H1 (cell line): Measurements from ENCODE around the gene GPER1. TPM values are rescaled to one million over a fixed set of nuclear protein-coding genes. Genes with fewer than 3 reads are reported as not detected.
A peak's percentile ranks its signal among the peaks of the same experiment; 100 is the strongest.

ENCODE experiments used
- CTCF ChIA-PET: fragments of 300-600 bp; sonication (Branson Sonifier 250); formaldehyde crosslinking; loops from one replicate; lab custom pipeline; 2021; ENCODE audit not compliant: partially characterized antibody; lab: Charles Lee
- POLR2A ChIA-PET: fragments of 300-600 bp; sonication (Branson Sonifier 250); formaldehyde crosslinking; loops from one replicate; lab custom pipeline; 2021; ENCODE audit warnings: inconsistent platforms; ENCODE audit not compliant: partially characterized antibody; lab: Charles Lee
- DNase-seq, 2 experiments: peaks; one replicate each; pipeline versions ENCODE4 v3.0.0 to v3.0.0-alpha.2; 2010 to 2022; ENCODE audit warnings: low spot score in 2 of 2, low read depth in 1 of 2, mixed read lengths in 1 of 2
- FAIRE-seq: peaks from 2 replicates; lab custom pipeline; 2011; peaks lifted over from hg19 to GRCh38; lab: Jason Lieb, UNC
- H2AFZ ChIP-seq: 2 replicates; pipeline ENCODE4 v1.8.1; 2012; ENCODE audit warnings: low read length, inconsistent platforms
- H2AK5ac ChIP-seq: 2 replicates; pipeline ENCODE4 v1.6.1; 2013; ENCODE audit warnings: low read depth, low read length
- H2BK120ac ChIP-seq: replicated peaks from 2 replicates; pipeline ENCODE3; 2013; ENCODE audit warnings: low read depth, low read length, inconsistent platforms
- H2BK12ac ChIP-seq: 2 replicates; pipeline ENCODE4 v1.6.1; 2013; ENCODE audit warnings: low read depth, low read length
- H2BK15ac ChIP-seq: 2 replicates; pipeline ENCODE4 v1.6.1; 2013; ENCODE audit warnings: low read length
- H2BK20ac ChIP-seq: 2 replicates; pipeline ENCODE4 v1.6.1; 2013; ENCODE audit warnings: low read length
- H2BK5ac ChIP-seq: 2 replicates; pipeline ENCODE4 v1.6.1; 2013; ENCODE audit warnings: low read depth, low read length
- H3K14ac ChIP-seq: 2 replicates; pipeline ENCODE4 v1.6.1; 2013; ENCODE audit warnings: inconsistent platforms; ENCODE audit not compliant: insufficient read length
- H3K18ac ChIP-seq: 2 replicates; pipeline ENCODE4 v1.6.1; 2013; ENCODE audit warnings: low read length; ENCODE audit errors: extremely low read depth
- H3K23ac ChIP-seq: 2 replicates; pipeline ENCODE4 v1.6.1; 2013; ENCODE audit warnings: inconsistent platforms; ENCODE audit not compliant: insufficient read length
- H3K23me2 ChIP-seq: 2 replicates; pipeline ENCODE4 v1.6.1; 2013; ENCODE audit warnings: low read depth, low read length
- H3K27ac ChIP-seq: 2 replicates; pipeline ENCODE4 v1.6.1; 2011; ENCODE audit warnings: low read depth, low read length, inconsistent platforms
- H3K27me3 ChIP-seq, 4 experiments: replicated peaks in 1 of 4; 1 replicate in 1 of 4; 2 replicates in 3 of 4; pipeline versions ENCODE4 v1.6.1 to v1.8.1; 2011 to 2013; ENCODE audit warnings: low read length in 3 of 4, mild to moderate bottlenecking in 3 of 4, inconsistent platforms in 2 of 4, mixed read lengths in 2 of 4, moderate library complexity in 1 of 4; ENCODE audit not compliant: control insufficient read depth in 3 of 4, insufficient read depth in 3 of 4; ENCODE audit errors: extremely low read depth in 1 of 4
- H3K36me3 ChIP-seq, 4 experiments: 2 replicates each; pipeline versions ENCODE4 v1.6.1 to v1.8.1; 2011 to 2013; ENCODE audit warnings: mild to moderate bottlenecking in 4 of 4, low read length in 3 of 4, moderate library complexity in 2 of 4, control low read depth in 1 of 4, inconsistent platforms in 1 of 4; ENCODE audit not compliant: insufficient read depth in 4 of 4, control insufficient read depth in 2 of 4
- H3K4ac ChIP-seq: replicated peaks from 2 replicates; pipeline ENCODE3; 2013; ENCODE audit warnings: low read length, low read depth, mixed read lengths, inconsistent platforms; ENCODE audit not compliant: insufficient read length
- H3K4me1 ChIP-seq, 4 experiments: replicated peaks in 1 of 4; 1 replicate in 1 of 4; 2 replicates in 3 of 4; pipeline versions ENCODE4 v1.6.1 to v1.8.1; 2011 to 2013; ENCODE audit warnings: low read length in 3 of 4, inconsistent platforms in 2 of 4, mixed read lengths in 1 of 4; ENCODE audit not compliant: insufficient read depth in 4 of 4, control insufficient read depth in 3 of 4
- H3K4me2 ChIP-seq, 2 experiments: 2 replicates each; pipeline versions ENCODE4 v1.6.1 to v1.8.1; 2011 to 2013; ENCODE audit warnings: low read depth in 2 of 2, low read length in 2 of 2, control low read depth in 1 of 2, inconsistent platforms in 1 of 2, mild to moderate bottlenecking in 1 of 2; ENCODE audit not compliant: insufficient read depth in 1 of 2
- H3K4me3 ChIP-seq, 4 experiments: fragments of 200-600, 300-600 bp in 1 of 4; sonication (generic), shearing (Covaris generic), sonication (Bioruptor Twin) in 1 of 4; 2 replicates each; pipeline versions ENCODE4 v1.5.1 to v1.8.1; 2011 to 2016; ENCODE audit warnings: low read length in 4 of 4, low read depth in 3 of 4, control low read depth in 2 of 4, inconsistent platforms in 2 of 4, mild to moderate bottlenecking in 2 of 4, mixed read lengths in 1 of 4, moderate library complexity in 1 of 4; ENCODE audit not compliant: insufficient read depth in 2 of 4; ENCODE audit errors: extremely low read depth in 1 of 4
- H3K56ac ChIP-seq: replicated peaks from 2 replicates; pipeline ENCODE3; 2013; ENCODE audit warnings: low read depth, mild to moderate bottlenecking, mixed read lengths, low read length, inconsistent platforms; ENCODE audit not compliant: insufficient read length
- H3K79me1 ChIP-seq: 2 replicates; pipeline ENCODE4 v1.6.1; 2013; ENCODE audit warnings: low read depth, low read length, control low read depth
- H3K79me2 ChIP-seq, 2 experiments: 2 replicates each; pipeline versions ENCODE4 v1.6.1 to v1.8.1; 2012 to 2013; ENCODE audit warnings: low read length in 2 of 2, mild to moderate bottlenecking in 2 of 2, inconsistent platforms in 1 of 2; ENCODE audit not compliant: insufficient read depth in 2 of 2, control insufficient read depth in 1 of 2
- H3K9ac ChIP-seq, 4 experiments: replicated peaks in 1 of 4; 1 replicate in 1 of 4; 2 replicates in 3 of 4; pipeline versions ENCODE4 v1.6.1 to v1.8.1; 2011 to 2013; ENCODE audit warnings: low read depth in 3 of 4, low read length in 3 of 4, control low read depth in 2 of 4, mild to moderate bottlenecking in 2 of 4, moderate library complexity in 2 of 4, inconsistent platforms in 1 of 4; ENCODE audit errors: extremely low read depth in 1 of 4
- H3K9me3 ChIP-seq, 2 experiments: 2 replicates each; pipeline versions ENCODE4 v1.6.1 to v1.8.1; 2012 to 2013; ENCODE audit warnings: mild to moderate bottlenecking in 2 of 2, moderate library complexity in 2 of 2, control low read depth in 1 of 2, inconsistent platforms in 1 of 2, low read depth in 1 of 2, low read length in 1 of 2, mixed read lengths in 1 of 2; ENCODE audit not compliant: insufficient read depth in 2 of 2
- H4K20me1 ChIP-seq, 2 experiments: replicated peaks in 1 of 2; 2 replicates each; pipeline versions ENCODE3 to v1.8.1; 2011 to 2013; ENCODE audit warnings: inconsistent platforms in 2 of 2, low read length in 2 of 2, mild to moderate bottlenecking in 1 of 2; ENCODE audit not compliant: insufficient read depth in 2 of 2, control insufficient read depth in 1 of 2
- H4K5ac ChIP-seq: 2 replicates; pipeline ENCODE4 v1.6.1; 2013; ENCODE audit warnings: low read length, low read depth, mixed read lengths, inconsistent platforms; ENCODE audit not compliant: insufficient read length
- H4K8ac ChIP-seq: 2 replicates; pipeline ENCODE4 v1.8.0; 2013; ENCODE audit warnings: mild to moderate bottlenecking, moderate library complexity, low read length, inconsistent platforms; ENCODE audit not compliant: insufficient read depth; ENCODE audit errors: extremely low read depth
- H4K91ac ChIP-seq: replicated peaks from 2 replicates; pipeline ENCODE3; 2013; ENCODE audit warnings: low read length, mixed read lengths, inconsistent platforms; ENCODE audit not compliant: insufficient read length
- NANOG ChIP-seq: IDR thresholded peaks from 2 replicates; pipeline ENCODE4 v1.6.1; 2011; ENCODE audit warnings: low read length, low read depth, mild to moderate bottlenecking, inconsistent platforms; ENCODE audit not compliant: insufficient read depth, poor library complexity, severe bottlenecking
- WGBS, 2 experiments: shearing (Covaris generic) in 1 of 2; methylation state at CpG; one replicate each; pipeline versions ENCODE4 v1.1.6 to v1.1.7; 2013 to 2015; ENCODE audit warnings: low lambda C conversion rate in 2 of 2, mixed read lengths in 2 of 2, inconsistent platforms in 1 of 2, low coverage in 1 of 2, missing lambda C conversion rate in 1 of 2; ENCODE audit not compliant: insufficient replicate concordance in 2 of 2, insufficient coverage in 1 of 2, insufficient read length in 1 of 2; ENCODE audit errors: extremely low coverage in 1 of 2, missing lambda C conversion rate in 1 of 2; 5-methylcytosine and 5-hydroxymethylcytosine counted together
- polyA plus RNA-seq, 7 experiments: library from polyadenylated mRNA; depleted of rRNA in 3 of 7; stranded (reverse) in 5 of 7; unstranded in 2 of 7; fragments of >200 nt in 5 of 7; fragments of 200-250 nt in 2 of 7; gene quantifications; 1 replicate in 5 of 7; 2 replicates in 1 of 7; 4 replicates in 1 of 7; pipeline versions ENCODE4 v1.2.1 to v1.2.3, GENCODE V29; 2011 to 2013; ENCODE audit warnings: missing spikeins in 2 of 7, mixed read lengths in 2 of 7
- total RNA-seq: library from RNA; stranded (reverse); fragmentation: NEBNext Ultra II Directional; extraction: Animal tissue kit (Norgen Biotek cat#: 25700); gene quantifications from 2 replicates; pipeline ENCODE4 v1.2.1, GENCODE V29; 2021

GPER1 gene
- total and polyA plus RNA-seq, 2 of the 8 experiments (the other 6 are each of a cell fraction or from before 2014, with no cell fraction given) = 0.24 to 0.47 TPM

DNA sequence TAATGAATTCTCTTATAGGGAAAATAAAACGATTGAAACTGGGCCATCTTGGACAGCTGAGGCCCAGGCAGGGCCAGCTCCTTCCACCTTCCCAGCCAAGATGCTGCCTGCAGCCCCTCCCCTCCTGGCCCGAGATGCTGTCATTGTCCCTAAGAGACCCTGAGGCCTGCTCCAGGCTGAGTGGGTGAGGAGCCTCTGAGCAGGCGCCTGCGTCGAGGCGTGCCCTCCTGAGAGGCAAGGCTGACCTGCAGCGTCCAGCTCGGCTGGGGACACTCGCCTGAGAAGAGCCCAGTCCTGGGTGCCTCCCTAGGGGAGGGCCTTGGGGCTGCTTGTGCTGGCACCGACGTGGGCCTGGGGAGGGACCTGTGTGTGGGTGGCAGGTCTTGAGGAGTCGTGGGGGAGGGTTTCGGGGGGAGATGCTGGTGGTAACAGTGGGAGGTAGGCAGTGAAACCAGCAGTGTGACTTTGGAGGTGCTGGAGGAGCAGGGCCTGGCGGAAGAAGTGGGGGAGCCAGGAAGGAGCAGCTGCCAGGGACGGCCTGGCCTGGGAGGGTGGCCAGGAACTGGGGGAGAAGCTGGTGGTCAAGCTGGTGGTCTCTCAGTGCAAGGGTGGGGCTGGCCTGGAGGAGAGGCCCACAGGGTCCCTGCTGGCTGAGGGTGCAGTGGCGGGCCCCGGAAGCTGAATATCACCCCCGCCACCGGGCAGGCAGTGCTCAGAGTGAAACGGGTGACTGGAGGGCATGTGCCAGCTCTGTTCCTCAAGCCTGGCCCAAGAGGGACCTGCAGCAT lies 35.7 kb upstream of the GPER1 start:
- Histone ChIP-seq H2BK12ac (peak overlapping the region; percentile 63; the same call in 1 of the 2 replicates), H3K4me1 (peaks cover 3 to 23% (median 12%) of the 10 kb centered on the region in 4 experiments), H2AFZ (no peak overlapping the region), H4K91ac (peak overlapping the region; percentile 48), H3K4me2 (peak overlapping the region; percentile 4 to 39; a peak in 1 of 4 replicates), H3K4me3 (no peak overlapping the region), H2BK5ac (peak overlapping the region; percentile 56; the same call in 1 of the 2 replicates), H3K23me2 (no peaks in the 10 kb centered on the region), H4K20me1 (peaks cover 0 to 5% of the 10 kb centered on the region in 2 experiments), H2BK20ac (no peak overlapping the region), H3K4ac (no peak overlapping the region), H3K79me2 (no peaks in the 10 kb centered on the region), H3K36me3 (0 out of 8 replicates have a peak, but pooled peaks cover 0 to under 1% (median 0%) of the 10 kb centered on the region in 4 experiments), H4K8ac (no peak overlapping the region; the same call in none of the 2 replicates), H3K27me3 (no peaks in the 10 kb centered on the region), H2AK5ac (peak overlapping the region; percentile 82; the same call in 1 of the 2 replicates), H3K9ac (no peak overlapping the region), H3K18ac (peak overlapping the region; percentile 15; the same call in 1 of the 2 replicates), H3K56ac (no peak overlapping the region), H3K27ac (no peak overlapping the region; the same call in 1 of the 2 replicates), H3K23ac (no peak overlapping the region), H2BK120ac (no peak overlapping the region), H2BK15ac (0 out of 2 replicates have a peak overlapping the region, but pooled peaks have one; percentile 29), H3K14ac (no peak overlapping the region), H4K5ac (no peak overlapping the region), H3K79me1 (peaks cover 2% of the 10 kb centered on the region; the same call in 1 of the 2 replicates), H3K9me3 (no peaks in the 10 kb centered on the region)
- no peak for FAIRE-seq
- ChIA-PET CTCF (interaction anchor here (1.0 to 6.2 kb wide), 7 partner anchors 7 to 58 kb away, joined by 4 to 46 read pairs (median 15); partner anchors contain the start of gene GPR146), POLR2A (interaction anchor here (0.6 to 1.8 kb wide), 3 partner anchors 8 to 59 kb away, joined by 3 to 7 read pairs (median 4); no protein-coding TSS in a partner anchor)
- 84% methylated on average over 20 of the region's 20 CpGs; no CpG with 5 or more reads in 1 of the 2 experiments for WGBS, 2 experiments
- no peak for DNase-seq
- no peak for TF ChIP-seq NANOG
